Measurements from ENCODE around the gene KCP. TPM values are rescaled to one million over a fixed set of nuclear protein-coding genes. Genes with fewer than 3 reads are reported as not detected.

The KCP gene
- total and polyA plus RNA-seq, 10 of the 15 experiments (the other 5 are each of a cell fraction or from before 2014, with no cell fraction given) = 0.05 to 7.8 (median 2.5) TPM

DNA sequence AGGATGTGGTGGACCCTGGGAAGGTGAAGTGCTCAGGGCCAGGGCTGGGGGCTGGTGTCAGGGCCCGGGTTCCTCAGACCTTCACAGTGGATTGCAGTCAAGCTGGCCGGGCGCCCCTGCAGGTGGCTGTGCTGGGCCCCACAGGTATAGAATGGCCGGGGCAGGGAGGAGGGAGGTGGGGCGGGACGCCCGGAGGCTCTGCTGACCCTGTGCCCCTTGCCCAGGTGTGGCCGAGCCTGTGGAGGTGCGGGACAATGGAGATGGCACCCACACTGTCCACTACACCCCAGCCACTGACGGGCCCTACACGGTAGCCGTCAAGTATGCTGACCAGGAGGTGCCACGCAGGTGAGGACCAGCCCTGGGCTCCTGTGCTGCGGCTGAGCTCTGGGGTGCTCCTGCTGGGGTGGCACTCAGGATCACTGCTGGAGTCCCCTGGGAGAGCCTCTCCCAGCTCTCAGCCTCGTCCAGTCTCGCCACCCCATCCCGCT lies 62.7 kb downstream of the KCP start:
- H3K9ac ChIP-seq (ENCODE audit: control insufficient read depth, insufficient read depth, low read length) = no peak overlapping the region
- no peaks in the 10 kb centered on the region for H3K27me3 ChIP-seq (replicated peaks in 1 of 2; ENCODE audit: control insufficient read depth in 2 of 2, insufficient read depth in 2 of 2, low read length in 1 of 2)
- no peaks in the 10 kb centered on the region for H3K79me2 ChIP-seq (ENCODE audit: control insufficient read depth, insufficient read depth, low read length)
- TF ChIP-seq, protein P1, sequence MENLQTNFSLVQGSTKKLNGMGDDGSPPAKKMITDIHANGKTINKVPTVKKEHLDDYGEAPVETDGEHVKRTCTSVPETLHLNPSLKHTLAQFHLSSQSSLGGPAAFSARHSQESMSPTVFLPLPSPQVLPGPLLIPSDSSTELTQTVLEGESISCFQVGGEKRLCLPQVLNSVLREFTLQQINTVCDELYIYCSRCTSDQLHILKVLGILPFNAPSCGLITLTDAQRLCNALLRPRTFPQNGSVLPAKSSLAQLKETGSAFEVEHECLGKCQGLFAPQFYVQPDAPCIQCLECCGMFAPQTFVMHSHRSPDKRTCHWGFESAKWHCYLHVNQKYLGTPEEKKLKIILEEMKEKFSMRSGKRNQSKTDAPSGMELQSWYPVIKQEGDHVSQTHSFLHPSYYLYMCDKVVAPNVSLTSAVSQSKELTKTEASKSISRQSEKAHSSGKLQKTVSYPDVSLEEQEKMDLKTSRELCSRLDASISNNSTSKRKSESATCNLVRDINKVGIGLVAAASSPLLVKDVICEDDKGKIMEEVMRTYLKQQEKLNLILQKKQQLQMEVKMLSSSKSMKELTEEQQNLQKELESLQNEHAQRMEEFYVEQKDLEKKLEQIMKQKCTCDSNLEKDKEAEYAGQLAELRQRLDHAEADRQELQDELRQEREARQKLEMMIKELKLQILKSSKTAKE (IDR thresholded peaks at IDR 0.05; ENCODE audit: low read depth, poor library complexity, severe bottlenecking) = no peak
- H2AFZ ChIP-seq (ENCODE audit: control insufficient read depth, low read depth, low read length) = no peak overlapping the region
- no TSS peak for BruUV-seq (replicated peaks)
- H3K36me3 ChIP-seq (ENCODE audit: control insufficient read depth in 2 of 2, insufficient read depth in 2 of 2, low read length in 1 of 2) = no peaks in the 10 kb centered on the region
- no peaks in the 10 kb centered on the region for H3K9me3 ChIP-seq (replicated peaks; ENCODE audit: control insufficient read depth, insufficient read depth, low read length)
- RAD21 ChIA-PET (ENCODE audit: unreplicated experiment) = no interaction called here
- H3K4me2 ChIP-seq (ENCODE audit: control insufficient read depth, insufficient read depth) = no peak overlapping the region
- no peak overlapping the region for H3K4me3 ChIP-seq
- no peak overlapping the region for H3K27ac ChIP-seq (ENCODE audit: control insufficient read depth, insufficient read depth)
- SMC1A ChIA-PET (ENCODE audit: uncharacterized antibody, unreplicated experiment) = no interaction called here
- ATAC-seq (no peak), DNase-seq (ENCODE audit: low read depth, low spot score) (no peak), FAIRE-seq (no peak)
- in situ Hi-C loops (cut with MboI) (no loop called here), intact Hi-C loops (cut with micrococcal nuclease; ENCODE audit: unreplicated experiment) (no loop called here)
- no peaks in the 10 kb centered on the region for H4K20me1 ChIP-seq (ENCODE audit: control insufficient read depth, insufficient read depth)
- no peaks in the 10 kb centered on the region for H3K4me1 ChIP-seq (ENCODE audit: control insufficient read depth, insufficient read depth, low read length)
- CTCF ChIA-PET = no interaction called here
- WGBS (ENCODE audit: insufficient coverage, insufficient replicate concordance, low lambda C conversion rate, missing lambda C conversion rate) = 53% methylated on average over 17 of the region's 17 CpGs
- POLR2A ChIA-PET = no interaction called here

DNA sequence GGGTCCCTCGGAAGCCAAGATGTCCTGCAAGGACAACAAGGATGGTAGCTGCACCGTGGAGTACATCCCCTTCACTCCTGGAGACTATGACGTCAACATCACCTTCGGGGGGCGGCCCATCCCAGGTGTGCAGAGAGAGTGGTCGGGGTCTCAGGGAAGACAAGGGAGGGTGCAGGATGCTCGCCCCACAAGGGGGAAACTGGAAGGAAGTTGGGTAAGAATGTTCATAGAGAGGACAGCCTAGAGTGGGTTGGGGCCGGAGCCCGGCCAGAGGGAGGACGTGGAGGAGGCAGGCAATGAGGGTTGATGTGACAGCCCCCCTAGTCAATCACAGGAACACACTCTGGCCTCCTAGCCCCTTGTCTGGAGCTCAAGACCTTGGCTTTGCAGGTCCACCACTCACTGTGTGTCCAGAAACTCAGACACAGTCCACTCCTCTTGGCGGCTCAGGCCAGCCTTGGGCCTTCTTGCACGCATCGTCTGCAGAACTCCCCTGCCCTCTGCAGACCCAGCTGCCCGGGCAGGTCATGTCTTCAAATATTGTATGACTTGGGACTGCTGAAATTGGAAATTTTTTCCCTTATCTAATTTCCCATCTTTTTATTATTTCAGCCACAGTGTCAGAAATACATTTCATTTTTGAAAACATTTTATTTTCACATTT lies 63.6 kb downstream of the KCP start:
- no peaks in the 10 kb centered on the region for H3K36me3 ChIP-seq (ENCODE audit: control insufficient read depth in 2 of 2, insufficient read depth in 2 of 2, low read length in 1 of 2)
- intact Hi-C loops (cut with micrococcal nuclease; ENCODE audit: unreplicated experiment) (no loop called here), in situ Hi-C loops (cut with MboI) (no loop called here)
- POLR2A ChIA-PET = no interaction called here
- H3K4me1 ChIP-seq (ENCODE audit: control insufficient read depth, insufficient read depth, low read length) = no peaks in the 10 kb centered on the region
- H3K79me2 ChIP-seq (ENCODE audit: control insufficient read depth, insufficient read depth, low read length) = no peaks in the 10 kb centered on the region
- no peaks in the 10 kb centered on the region for H3K9me3 ChIP-seq (replicated peaks; ENCODE audit: control insufficient read depth, insufficient read depth, low read length)
- H3K27me3 ChIP-seq (replicated peaks in 1 of 2; ENCODE audit: control insufficient read depth in 2 of 2, insufficient read depth in 2 of 2, low read length in 1 of 2) = no peaks in the 10 kb centered on the region
- TF ChIP-seq, protein P2, sequence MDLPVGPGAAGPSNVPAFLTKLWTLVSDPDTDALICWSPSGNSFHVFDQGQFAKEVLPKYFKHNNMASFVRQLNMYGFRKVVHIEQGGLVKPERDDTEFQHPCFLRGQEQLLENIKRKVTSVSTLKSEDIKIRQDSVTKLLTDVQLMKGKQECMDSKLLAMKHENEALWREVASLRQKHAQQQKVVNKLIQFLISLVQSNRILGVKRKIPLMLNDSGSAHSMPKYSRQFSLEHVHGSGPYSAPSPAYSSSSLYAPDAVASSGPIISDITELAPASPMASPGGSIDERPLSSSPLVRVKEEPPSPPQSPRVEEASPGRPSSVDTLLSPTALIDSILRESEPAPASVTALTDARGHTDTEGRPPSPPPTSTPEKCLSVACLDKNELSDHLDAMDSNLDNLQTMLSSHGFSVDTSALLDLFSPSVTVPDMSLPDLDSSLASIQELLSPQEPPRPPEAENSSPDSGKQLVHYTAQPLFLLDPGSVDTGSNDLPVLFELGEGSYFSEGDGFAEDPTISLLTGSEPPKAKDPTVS (IDR thresholded peaks at IDR 0.05; ENCODE audit: low read depth, low read length) = no peak
- no peak for TF ChIP-seq PAX5 (IDR thresholded peaks at IDR 0.05; ENCODE audit: borderline replicate concordance, low read depth, low read length)
- TF ChIP-seq POLR2AphosphoS2 (IDR thresholded peaks at IDR 0.05; ENCODE audit: low read depth, low read length) = no peak
- ATAC-seq = no peak
- H3K4me2 ChIP-seq (ENCODE audit: control insufficient read depth, insufficient read depth) = no peak overlapping the region
- 51% methylated on average over 11 of the region's 14 CpGs for WGBS (ENCODE audit: insufficient coverage, insufficient replicate concordance, low lambda C conversion rate, missing lambda C conversion rate)
- H3K27ac ChIP-seq (ENCODE audit: control insufficient read depth, insufficient read depth) = no peak overlapping the region
- no peaks in the 10 kb centered on the region for H4K20me1 ChIP-seq (ENCODE audit: control insufficient read depth, insufficient read depth)
- SMC1A ChIA-PET (ENCODE audit: uncharacterized antibody, unreplicated experiment) = no interaction called here
- H2AFZ ChIP-seq (ENCODE audit: control insufficient read depth, low read depth, low read length) = no peak overlapping the region
- no peak for FAIRE-seq
- CTCF ChIA-PET = no interaction called here
- no TSS peak for BruUV-seq (replicated peaks)
- no peak overlapping the region for H3K4me3 ChIP-seq
- H3K9ac ChIP-seq (ENCODE audit: control insufficient read depth, insufficient read depth, low read length) = no peak overlapping the region
- DNase-seq (ENCODE audit: low read depth, low spot score) = no peak
- RAD21 ChIA-PET (ENCODE audit: unreplicated experiment) = no interaction called here

Data from GM12878 (cell line).